GM12878 (cell line): ENCODE data around the gene MICAL3. TPM values are rescaled to one million over a fixed set of nuclear protein-coding genes. Genes with fewer than 3 reads are reported as not detected.

Source experiments
- ATAC-seq: fragments of 200-7000 bp; cut with Tn5 transposase; 3 replicates; pipeline ENCODE4 v1.9.1; 2020; ENCODE audit warnings: mild to moderate bottlenecking, moderate library complexity
- BruUV-seq: library from RNA; stranded (reverse); fragments of 400-500 nt; replicated peaks from 2 replicates; lab custom pipeline; 2021; lab: Mats Ljungman, UMichigan
- CTCF ChIA-PET: fragments of 300-600 bp; sonication (Branson Sonifier 250); formaldehyde crosslinking; extraction: SDS; loops from one replicate; lab custom pipeline; 2021; ENCODE audit warnings: inconsistent platforms; lab: Yijun Ruan, JAX
- POLR2A ChIA-PET: fragments of 350-600 bp; formaldehyde crosslinking; extraction: SDS; loops from one replicate; lab custom pipeline; 2021; ENCODE audit warnings: inconsistent platforms; lab: Charles Lee
- RAD21 ChIA-PET: fragments of 300-600 bp; sonication (Branson Sonifier 250); formaldehyde crosslinking; loops from one replicate; lab custom pipeline; 2023; ENCODE audit warnings: antibody characterized with exemption; ENCODE audit not compliant: unreplicated experiment; lab: Charles Lee
- SMC1A ChIA-PET: fragments of 300-600 bp; sonication (Branson Sonifier 250); formaldehyde crosslinking; loops from one replicate; lab custom pipeline; 2023; ENCODE audit not compliant: unreplicated experiment, uncharacterized antibody; lab: Charles Lee
- DNase-seq: peaks from one replicate; pipeline ENCODE4 v3.0.0-alpha.2; 2011; ENCODE audit warnings: low read depth, low spot score
- FAIRE-seq: peaks from 3 replicates; lab custom pipeline; 2011; peaks lifted over from hg19 to GRCh38; lab: Jason Lieb, UNC
- H2AFZ ChIP-seq: 2 replicates; pipeline ENCODE4 v1.6.0; 2011; ENCODE audit warnings: low read depth, low read length, control low read depth; ENCODE audit not compliant: control insufficient read depth
- H3K27ac ChIP-seq: 2 replicates; pipeline ENCODE4 v1.5.1; 2011; ENCODE audit warnings: control low read depth; ENCODE audit not compliant: control insufficient read depth, insufficient read depth
- H3K27me3 ChIP-seq, 2 experiments: replicated peaks in 1 of 2; 2 replicates each; pipeline versions ENCODE4 v1.6.0 to v1.6.1; 2011; ENCODE audit warnings: low read length in 1 of 2; ENCODE audit not compliant: control insufficient read depth in 2 of 2, insufficient read depth in 2 of 2
- H3K36me3 ChIP-seq, 2 experiments: 2 replicates each; pipeline ENCODE4 v1.5.1; 2011; ENCODE audit warnings: low read length in 1 of 2; ENCODE audit not compliant: control insufficient read depth in 2 of 2, insufficient read depth in 2 of 2
- H3K4me1 ChIP-seq: 2 replicates; pipeline ENCODE4 v1.6.1; 2011; ENCODE audit warnings: mild to moderate bottlenecking, low read length, moderate library complexity, mixed read lengths; ENCODE audit not compliant: control insufficient read depth, insufficient read depth
- H3K4me2 ChIP-seq: 2 replicates; pipeline ENCODE4 v1.6.0; 2011; ENCODE audit warnings: control low read depth; ENCODE audit not compliant: control insufficient read depth, insufficient read depth
- H3K4me3 ChIP-seq: fragments of 200-600 bp; sonication (generic); 2 replicates; pipeline ENCODE4 v1.5.1; 2016
- H3K79me2 ChIP-seq: 2 replicates; pipeline ENCODE4 v1.6.0; 2011; ENCODE audit warnings: low read length; ENCODE audit not compliant: control insufficient read depth, insufficient read depth
- H3K9ac ChIP-seq: 2 replicates; pipeline ENCODE4 v1.8.0; 2011; ENCODE audit warnings: low read length, control low read depth, mixed read lengths; ENCODE audit not compliant: control insufficient read depth, insufficient read depth
- H3K9me3 ChIP-seq: replicated peaks from 3 replicates; pipeline ENCODE4 v1.5.1; 2011; ENCODE audit warnings: mild to moderate bottlenecking, low read length; ENCODE audit not compliant: control insufficient read depth, insufficient read depth
- H4K20me1 ChIP-seq: 2 replicates; pipeline ENCODE4 v1.6.0; 2011; ENCODE audit not compliant: control insufficient read depth, insufficient read depth
- CBX5 ChIP-seq: sonication (generic); IDR thresholded peaks from 2 replicates; pipeline ENCODE4 v1.6.1; 2016; ENCODE audit warnings: low read depth, moderate library complexity, mild to moderate bottlenecking, inconsistent platforms
- CREB1 ChIP-seq: IDR thresholded peaks from 2 replicates; pipeline ENCODE4 v1.6.1; 2012; ENCODE audit warnings: low read depth, mild to moderate bottlenecking, inconsistent platforms
- MEF2B ChIP-seq: fragments of 450-650 bp; IDR thresholded peaks from 2 replicates; pipeline ENCODE4 v1.6.1; 2018; ENCODE audit warnings: mild to moderate bottlenecking, moderate library complexity; ENCODE audit not compliant: partially characterized antibody, poor library complexity, severe bottlenecking
- MYB ChIP-seq: fragments of 150-350 bp; IDR thresholded peaks from 2 replicates; pipeline ENCODE4 v1.6.1; 2014; ENCODE audit warnings: mild to moderate bottlenecking, low read depth, low read length, borderline replicate concordance
- RBBP5 ChIP-seq: fragments of 200-600 bp; sonication (generic); conservative IDR thresholded peaks from 2 replicates; pipeline ENCODE4 v1.6.1; 2016
- SIN3A ChIP-seq: IDR thresholded peaks from 2 replicates; pipeline ENCODE4 v1.6.1; 2012; ENCODE audit warnings: low read depth, low read length, improper control_type of control experiment
- TAF1 ChIP-seq: IDR thresholded peaks from 2 replicates; pipeline ENCODE4 v1.6.1; 2011; ENCODE audit warnings: mild to moderate bottlenecking, low read depth, low read length, borderline replicate concordance
- TBL1XR1 ChIP-seq: IDR thresholded peaks from 2 replicates; pipeline ENCODE4 v1.6.1; 2012; ENCODE audit warnings: low read depth, low read length, improper control_type of control experiment
- WGBS: methylation state at CpG from one replicate; pipeline ENCODE4 v1.1.6; 2016; ENCODE audit warnings: low lambda C conversion rate; ENCODE audit not compliant: insufficient replicate concordance, insufficient coverage; ENCODE audit errors: missing lambda C conversion rate; 5-methylcytosine and 5-hydroxymethylcytosine counted together
- in situ Hi-C: fragments of 300-500 bp; cut with MboI; formaldehyde crosslinking; loops from 9 replicates; pipeline ENCODE4 v1.14.3; 2018; ENCODE audit warnings: mixed read lengths
- intact Hi-C: fragments of 100-400 bp; cut with micrococcal nuclease; formaldehyde crosslinking; loops from one replicate; pipeline ENCODE4 v1.14.2; 2022; ENCODE audit not compliant: unreplicated experiment
- polyA plus RNA-seq, 11 experiments: library from polyadenylated mRNA; depleted of rRNA in 4 of 11; unstranded in 6 of 11; stranded (reverse) in 5 of 11; fragments of >200 nt; fragmentation: Nextera tagmentation in 4 of 11; fragmentation: Illumina TruSeq in 1 of 11; extraction: Ambion mirVana in 4 of 11; extraction: Trizol in 1 of 11; gene quantifications; 1 replicate in 1 of 11; 2 replicates in 10 of 11; pipeline versions ENCODE4 v1.2.1 to v1.2.3, GENCODE V29; 2011 to 2016; ENCODE audit warnings: inconsistent platforms in 2 of 11, missing spikeins in 2 of 11, low read depth in 1 of 11
- total RNA-seq, 4 experiments: library from RNA; depleted of rRNA in 3 of 4; stranded (reverse); fragments of >200 nt in 3 of 4; fragmentation: Illumina TruSeq in 1 of 4; extraction: Trizol in 1 of 4; gene quantifications; 2 replicates each; pipeline versions ENCODE4 v1.2.1 to v1.2.3, GENCODE V29; 2013 to 2021
- TF ChIP-seq, protein P1 (sequence below): fragments of 450-650 bp; IDR thresholded peaks from 2 replicates; pipeline ENCODE4 v1.6.1; 2016; ENCODE audit warnings: mild to moderate bottlenecking
- TF ChIP-seq, protein P2 (sequence below): fragments of 450-650 bp; IDR thresholded peaks from 2 replicates; pipeline ENCODE4 v1.6.1; 2017; ENCODE audit warnings: low read depth, mild to moderate bottlenecking, moderate library complexity
- TF ChIP-seq, protein P3 (sequence below): IDR thresholded peaks from 2 replicates; pipeline ENCODE4 v1.6.1; 2012; ENCODE audit warnings: low read depth, low read length, improper control_type of control experiment
- TF ChIP-seq, protein P4 (sequence below): fragments of 450-650 bp; conservative IDR thresholded peaks from 2 replicates; pipeline ENCODE4 v1.6.1; 2017; ENCODE audit warnings: mild to moderate bottlenecking, moderate library complexity

Gene MICAL3
- total and polyA plus RNA-seq, 10 of the 15 experiments (the other 5 are each of a cell fraction or from before 2014, with no cell fraction given): 2.6 to 92.2 (median 24.0) TPM

DNA sequence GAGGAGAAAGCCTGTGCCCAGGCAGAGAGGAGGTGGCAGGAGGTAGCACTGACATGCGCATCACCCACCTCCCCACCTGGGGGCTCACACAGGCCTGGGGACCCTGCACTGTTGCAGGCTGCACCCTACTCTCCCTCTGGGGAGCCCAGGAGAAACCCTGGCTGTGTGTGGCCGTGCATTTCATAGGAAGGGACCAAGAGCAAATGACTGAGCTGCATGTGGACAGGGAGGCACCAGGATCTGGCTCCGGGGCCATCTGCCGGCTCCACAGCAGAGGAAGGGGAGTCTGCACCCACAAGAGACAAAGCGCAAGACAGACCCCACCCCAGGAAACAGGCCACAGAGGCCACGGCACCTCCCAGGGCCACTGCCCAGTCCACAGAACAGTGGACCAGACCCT lies 272.8 kb downstream of the MICAL3 start:
- 98% methylated on average over 6 of the region's 6 CpGs for WGBS
- POLR2A ChIA-PET: no interaction called here
- no TSS peak for BruUV-seq
- FAIRE-seq (no peak), DNase-seq (no peak), ATAC-seq (no peak; the same call in 2 of the 3 replicates)
- Histone ChIP-seq H3K36me3 (peaks cover 4 to 10% of the 10 kb centered on the region in 2 experiments; a peak in 3 of 4 replicates), H2AFZ (no peak overlapping the region), H3K27ac (no peak overlapping the region), H3K79me2 (peaks cover 22% of the 10 kb centered on the region), H3K9ac (no peak overlapping the region), H3K9me3 (no peaks in the 10 kb centered on the region), H3K4me3 (no peak overlapping the region), H3K27me3 (no peaks in the 10 kb centered on the region), H3K4me2 (no peak overlapping the region), H3K4me1 (no peaks in the 10 kb centered on the region), H4K20me1 (no peaks in the 10 kb centered on the region; the same call in 1 of the 2 replicates)
- RAD21 ChIA-PET: interaction anchor here (1.8 kb wide), 1 partner anchor 324 kb away, joined by 4 read pairs; no protein-coding TSS in a partner anchor
- in situ Hi-C loops (no loop called here), intact Hi-C loops (no loop called here)
- TF ChIP-seq MEF2B (no peak), TBL1XR1 (no peak), MYB (no peak), SIN3A (no peak), CBX5 (no peak), TAF1 (no peak), RBBP5 (no peak), CREB1 (no peak)
- TF ChIP-seq, protein P1, sequence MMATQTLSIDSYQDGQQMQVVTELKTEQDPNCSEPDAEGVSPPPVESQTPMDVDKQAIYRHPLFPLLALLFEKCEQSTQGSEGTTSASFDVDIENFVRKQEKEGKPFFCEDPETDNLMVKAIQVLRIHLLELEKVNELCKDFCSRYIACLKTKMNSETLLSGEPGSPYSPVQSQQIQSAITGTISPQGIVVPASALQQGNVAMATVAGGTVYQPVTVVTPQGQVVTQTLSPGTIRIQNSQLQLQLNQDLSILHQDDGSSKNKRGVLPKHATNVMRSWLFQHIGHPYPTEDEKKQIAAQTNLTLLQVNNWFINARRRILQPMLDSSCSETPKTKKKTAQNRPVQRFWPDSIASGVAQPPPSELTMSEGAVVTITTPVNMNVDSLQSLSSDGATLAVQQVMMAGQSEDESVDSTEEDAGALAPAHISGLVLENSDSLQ: no peak
- TF ChIP-seq, protein P2, sequence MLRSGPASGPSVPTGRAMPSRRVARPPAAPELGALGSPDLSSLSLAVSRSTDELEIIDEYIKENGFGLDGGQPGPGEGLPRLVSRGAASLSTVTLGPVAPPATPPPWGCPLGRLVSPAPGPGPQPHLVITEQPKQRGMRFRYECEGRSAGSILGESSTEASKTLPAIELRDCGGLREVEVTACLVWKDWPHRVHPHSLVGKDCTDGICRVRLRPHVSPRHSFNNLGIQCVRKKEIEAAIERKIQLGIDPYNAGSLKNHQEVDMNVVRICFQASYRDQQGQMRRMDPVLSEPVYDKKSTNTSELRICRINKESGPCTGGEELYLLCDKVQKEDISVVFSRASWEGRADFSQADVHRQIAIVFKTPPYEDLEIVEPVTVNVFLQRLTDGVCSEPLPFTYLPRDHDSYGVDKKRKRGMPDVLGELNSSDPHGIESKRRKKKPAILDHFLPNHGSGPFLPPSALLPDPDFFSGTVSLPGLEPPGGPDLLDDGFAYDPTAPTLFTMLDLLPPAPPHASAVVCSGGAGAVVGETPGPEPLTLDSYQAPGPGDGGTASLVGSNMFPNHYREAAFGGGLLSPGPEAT: no peak
- TF ChIP-seq, protein P3, sequence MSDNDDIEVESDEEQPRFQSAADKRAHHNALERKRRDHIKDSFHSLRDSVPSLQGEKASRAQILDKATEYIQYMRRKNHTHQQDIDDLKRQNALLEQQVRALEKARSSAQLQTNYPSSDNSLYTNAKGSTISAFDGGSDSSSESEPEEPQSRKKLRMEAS: no peak
- TF ChIP-seq, protein P4, sequence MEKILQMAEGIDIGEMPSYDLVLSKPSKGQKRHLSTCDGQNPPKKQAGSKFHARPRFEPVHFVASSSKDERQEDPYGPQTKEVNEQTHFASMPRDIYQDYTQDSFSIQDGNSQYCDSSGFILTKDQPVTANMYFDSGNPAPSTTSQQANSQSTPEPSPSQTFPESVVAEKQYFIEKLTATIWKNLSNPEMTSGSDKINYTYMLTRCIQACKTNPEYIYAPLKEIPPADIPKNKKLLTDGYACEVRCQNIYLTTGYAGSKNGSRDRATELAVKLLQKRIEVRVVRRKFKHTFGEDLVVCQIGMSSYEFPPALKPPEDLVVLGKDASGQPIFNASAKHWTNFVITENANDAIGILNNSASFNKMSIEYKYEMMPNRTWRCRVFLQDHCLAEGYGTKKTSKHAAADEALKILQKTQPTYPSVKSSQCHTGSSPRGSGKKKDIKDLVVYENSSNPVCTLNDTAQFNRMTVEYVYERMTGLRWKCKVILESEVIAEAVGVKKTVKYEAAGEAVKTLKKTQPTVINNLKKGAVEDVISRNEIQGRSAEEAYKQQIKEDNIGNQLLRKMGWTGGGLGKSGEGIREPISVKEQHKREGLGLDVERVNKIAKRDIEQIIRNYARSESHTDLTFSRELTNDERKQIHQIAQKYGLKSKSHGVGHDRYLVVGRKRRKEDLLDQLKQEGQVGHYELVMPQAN: no peak
- SMC1A ChIA-PET: interaction anchor here (0.9 to 1.5 kb wide), 2 partner anchors 14 to 324 kb away, joined by 3 to 4 read pairs; no protein-coding TSS in a partner anchor
- CTCF ChIA-PET: interaction anchor here (0.6 to 2.0 kb wide), 3 partner anchors 9 to 243 kb away, joined by 3 to 10 read pairs (median 9); no protein-coding TSS in a partner anchor
